HG02870 (cell line): Measurements from ENCODE around the gene ELL.

Source experiments
- ATAC-seq: cut with Tn5 transposase; IDR thresholded peaks from one replicate; pipeline ENCODE4 v1.9.1; 2021; ENCODE audit warnings: mild to moderate bottlenecking, moderate library complexity; ENCODE audit not compliant: unreplicated experiment

The ELL gene

DNA sequence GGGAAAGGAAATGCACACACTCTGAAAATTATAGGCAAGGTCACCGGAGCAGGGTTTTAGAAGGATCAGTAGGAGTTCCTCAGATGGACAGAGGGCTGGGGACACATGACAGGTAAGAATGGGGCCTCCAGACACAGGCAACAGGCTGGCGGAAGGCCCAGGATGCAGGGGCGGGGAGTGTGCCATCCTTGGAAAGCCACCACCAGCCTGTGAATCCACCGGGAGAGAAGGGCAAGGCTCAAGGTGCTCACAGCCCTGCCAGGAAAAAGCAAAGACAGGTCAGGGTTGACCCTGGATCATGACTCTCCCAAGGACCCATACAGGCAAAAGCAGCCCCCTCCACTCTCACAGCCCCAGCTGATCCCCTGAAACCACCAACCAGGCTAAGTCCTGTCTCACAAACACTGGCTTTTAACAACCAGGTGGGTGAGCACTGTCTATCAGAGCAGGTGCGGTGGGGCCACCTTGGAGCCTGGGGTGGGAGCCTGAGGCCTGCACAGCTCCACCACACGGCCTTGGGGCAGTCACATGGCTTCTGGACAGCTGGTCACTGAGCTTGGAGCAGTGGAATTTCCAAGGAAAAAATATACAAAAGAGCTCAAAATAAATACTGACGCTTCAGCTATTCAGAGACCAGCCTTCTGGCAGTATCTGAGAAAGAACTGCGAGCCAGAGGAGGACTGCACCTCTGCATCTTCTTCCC, 48.7 kb downstream of the ELL start:
- no peak for ATAC-seq

DNA sequence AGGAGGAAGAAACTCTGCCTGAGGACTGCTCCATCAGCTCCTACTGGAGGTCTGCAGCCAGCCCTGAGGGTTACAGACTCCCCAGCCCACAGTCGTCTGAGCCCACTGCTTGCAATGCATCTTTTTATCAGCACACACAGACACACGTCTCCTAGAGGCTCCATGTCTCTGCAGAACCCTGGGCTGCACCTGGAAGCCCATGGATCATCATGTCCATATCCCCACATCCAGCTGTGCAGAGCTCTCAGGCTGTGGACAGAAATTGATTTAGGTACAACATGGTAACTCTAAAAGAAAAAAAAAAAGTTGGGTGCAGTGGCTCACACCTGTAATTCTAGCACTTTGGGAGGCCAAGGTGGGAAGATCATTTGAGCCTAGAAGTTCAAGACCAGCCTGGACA, 51.1 kb downstream of the ELL start:
- no peak for ATAC-seq

DNA sequence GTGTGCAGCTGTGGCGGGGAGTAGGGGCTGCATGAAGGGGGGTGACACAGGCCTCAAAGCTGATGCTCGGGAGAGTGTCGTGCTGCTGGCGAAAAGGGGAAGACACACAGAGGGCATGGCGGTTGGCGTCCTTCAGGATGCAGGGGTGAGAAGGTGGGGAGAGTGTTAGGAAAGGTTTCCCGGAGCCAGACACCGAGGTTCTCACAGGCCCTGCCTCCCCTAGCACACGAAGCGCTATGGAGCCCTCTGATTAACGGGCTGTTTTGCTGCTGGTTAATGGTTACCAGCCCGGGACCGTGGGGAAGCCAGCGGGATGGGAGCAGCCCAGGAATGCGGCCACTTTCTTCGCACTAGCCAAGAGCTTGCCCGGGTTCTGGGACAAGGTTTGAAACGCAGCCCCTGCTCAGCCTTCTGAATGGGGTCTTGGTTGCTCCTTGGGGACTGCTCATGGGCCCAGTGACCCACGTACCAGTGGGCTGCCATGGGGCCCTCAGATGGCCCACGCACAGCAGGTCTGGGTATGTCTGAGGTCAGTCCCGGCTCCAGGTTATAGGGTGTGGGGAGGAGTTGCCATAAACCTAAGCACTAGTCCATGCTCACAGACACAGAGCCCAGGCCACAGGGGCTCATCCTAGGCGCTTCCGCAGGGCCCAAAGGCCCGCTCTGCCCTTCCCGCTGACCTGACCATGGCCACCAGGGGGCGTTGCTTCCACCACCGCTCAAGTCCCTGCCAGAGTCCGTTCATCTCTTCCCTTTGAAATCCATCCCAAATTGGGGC, 52.6 kb downstream of the ELL start:
- no peak for ATAC-seq

DNA sequence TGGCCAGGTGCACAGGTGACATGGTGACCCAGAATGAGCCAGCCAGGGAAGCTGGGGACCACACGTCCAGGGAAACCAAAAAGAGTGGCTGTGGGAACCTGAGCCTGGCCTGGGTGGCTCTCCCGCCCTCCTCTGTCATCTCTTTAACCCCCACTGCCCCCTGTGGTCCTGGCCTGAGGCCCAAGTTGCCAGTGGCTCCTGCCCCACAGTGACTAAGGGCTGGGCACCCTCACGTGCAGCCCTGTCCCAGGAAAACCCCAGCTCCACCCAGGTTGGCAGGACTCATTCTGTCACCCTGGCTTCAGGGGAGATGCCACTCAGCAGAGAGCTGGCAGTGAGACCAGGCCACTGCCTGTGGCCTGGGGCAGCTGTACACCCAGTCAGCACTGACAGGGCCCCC, 53.4 kb downstream of the ELL start:
- ATAC-seq, result no peak

DNA sequence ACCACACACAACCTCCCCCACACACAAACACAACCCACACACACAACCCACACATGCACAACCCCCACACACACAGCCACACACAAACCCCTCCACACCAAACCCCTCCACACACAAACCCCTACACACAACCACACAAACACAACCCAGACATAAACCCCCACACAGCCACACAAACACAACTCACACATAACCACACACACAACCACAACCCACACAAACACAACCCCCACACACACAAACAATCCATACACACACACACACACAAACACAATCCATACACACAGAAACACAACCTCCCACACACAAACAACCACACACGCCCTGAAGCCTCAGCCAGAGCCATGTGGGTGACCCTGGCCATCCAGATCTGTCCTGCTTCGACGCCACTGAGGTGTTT, 53.9 kb downstream of the ELL start:
- no peak for ATAC-seq

DNA sequence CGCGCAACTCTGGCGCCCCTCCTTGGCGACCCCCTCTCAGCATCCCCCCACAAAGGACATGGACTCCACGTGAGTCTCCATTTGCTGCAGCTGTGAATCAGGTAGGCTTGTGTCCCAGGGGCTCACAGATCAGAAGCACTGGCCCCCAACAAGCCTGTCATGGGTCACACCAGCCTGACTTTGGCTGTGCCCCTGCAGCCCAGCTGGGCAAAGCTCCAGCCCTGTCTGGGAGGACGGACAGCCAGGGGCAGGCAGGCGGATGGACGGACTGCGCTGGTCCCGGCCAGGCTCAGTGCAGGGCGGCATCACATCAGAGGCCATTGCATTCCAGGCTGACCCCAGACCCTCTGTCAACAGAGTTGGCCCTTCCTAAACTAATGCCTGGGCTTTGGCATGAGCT, 55.5 kb downstream of the ELL start:
- ATAC-seq, result no peak

DNA sequence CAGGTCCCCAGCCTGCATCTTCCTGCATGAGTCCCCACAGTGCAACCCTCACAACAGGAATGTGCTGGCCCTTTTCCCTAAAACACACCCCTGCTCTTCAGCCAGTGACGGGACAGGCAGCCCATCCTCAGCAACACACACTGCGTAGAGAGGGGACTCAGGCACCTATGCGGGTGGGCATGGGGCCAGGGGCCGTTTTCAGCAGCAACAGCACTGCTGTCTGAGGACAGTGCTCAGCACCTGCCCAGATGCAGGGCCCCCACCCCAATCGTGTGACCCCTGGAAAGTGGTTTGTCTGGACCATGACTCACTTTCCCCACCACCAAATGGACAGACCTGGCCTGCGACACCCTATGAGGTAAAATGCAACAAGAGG, 55.9 kb downstream of the ELL start:
- no peak for ATAC-seq

DNA sequence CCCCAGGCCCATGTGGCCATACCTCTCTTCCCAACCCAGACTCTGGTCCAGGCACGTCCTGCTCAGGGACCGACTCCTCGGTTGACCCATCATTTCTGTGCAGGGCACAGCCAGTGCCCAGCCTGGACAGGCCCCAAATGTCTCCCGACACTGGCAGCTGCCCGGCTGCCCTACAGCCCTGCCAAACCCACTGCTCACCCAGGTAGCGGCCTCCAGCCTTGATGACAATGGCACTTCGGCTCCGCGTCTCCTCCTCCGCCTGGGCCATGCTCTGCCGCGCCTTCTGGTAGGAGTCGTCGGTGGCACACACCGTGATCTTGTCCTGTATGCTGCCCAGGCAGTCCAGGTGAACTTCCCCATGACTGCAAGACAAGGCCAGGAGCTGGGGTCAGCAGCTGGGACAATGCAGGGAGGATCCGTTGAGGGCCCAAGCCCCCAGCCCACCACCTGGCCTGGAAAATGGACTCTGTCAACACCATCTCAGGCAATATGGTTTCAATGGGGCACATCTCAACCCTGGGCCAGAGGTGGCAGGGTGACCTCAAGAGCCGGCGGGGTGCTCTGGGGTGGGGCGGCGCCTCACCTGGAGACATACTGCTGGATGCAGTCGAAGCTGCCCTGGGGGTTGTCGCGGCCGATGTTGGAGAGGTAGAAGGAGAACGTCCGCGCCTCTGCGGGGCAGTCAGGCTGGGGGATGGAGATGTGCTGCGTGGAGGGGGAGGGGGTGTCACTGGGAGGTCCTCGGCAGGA, 56.5 kb downstream of the ELL start:
- ATAC-seq, result no peak

DNA sequence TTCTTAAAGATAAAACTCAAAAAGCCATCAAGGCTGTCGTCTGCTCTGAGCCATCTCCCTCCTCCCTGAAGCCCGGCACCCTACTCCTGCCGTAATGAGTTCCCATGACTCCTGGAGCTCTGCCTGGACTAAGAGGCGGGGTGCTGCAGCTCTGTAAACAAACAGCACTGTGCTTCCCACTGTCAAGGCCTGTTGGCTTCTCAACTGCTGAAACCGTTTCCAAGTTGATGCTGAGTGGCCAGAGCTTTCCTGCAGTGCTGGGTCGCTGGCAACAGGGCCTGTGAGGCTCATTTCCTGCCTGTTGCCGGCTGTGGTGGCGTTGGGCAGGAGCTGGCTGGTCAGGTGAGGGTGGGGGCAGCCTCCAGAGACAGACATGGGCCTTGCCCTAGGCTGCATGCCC, 57.2 kb downstream of the ELL start:
- no peak for ATAC-seq

DNA sequence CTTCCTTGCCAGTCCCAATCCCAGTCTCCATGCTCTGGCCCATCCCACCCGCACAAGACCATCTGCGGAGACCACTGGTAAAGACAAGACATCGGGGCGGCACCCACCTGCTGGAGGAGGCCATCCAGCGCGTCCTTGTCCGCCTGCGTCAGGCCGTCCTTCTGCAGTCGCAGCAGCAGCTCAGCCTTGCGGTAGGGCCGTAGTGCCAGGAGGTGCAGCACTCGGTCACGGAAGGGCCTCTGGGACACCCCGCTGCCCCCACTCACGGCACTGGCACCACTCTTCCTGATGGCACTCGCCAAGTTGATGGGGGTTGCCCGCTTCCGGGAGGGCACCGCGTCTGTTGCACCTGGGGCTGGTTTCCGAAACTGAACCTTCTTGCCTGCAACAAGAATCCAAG, 60.4 kb downstream of the ELL start:
- no peak for ATAC-seq

DNA sequence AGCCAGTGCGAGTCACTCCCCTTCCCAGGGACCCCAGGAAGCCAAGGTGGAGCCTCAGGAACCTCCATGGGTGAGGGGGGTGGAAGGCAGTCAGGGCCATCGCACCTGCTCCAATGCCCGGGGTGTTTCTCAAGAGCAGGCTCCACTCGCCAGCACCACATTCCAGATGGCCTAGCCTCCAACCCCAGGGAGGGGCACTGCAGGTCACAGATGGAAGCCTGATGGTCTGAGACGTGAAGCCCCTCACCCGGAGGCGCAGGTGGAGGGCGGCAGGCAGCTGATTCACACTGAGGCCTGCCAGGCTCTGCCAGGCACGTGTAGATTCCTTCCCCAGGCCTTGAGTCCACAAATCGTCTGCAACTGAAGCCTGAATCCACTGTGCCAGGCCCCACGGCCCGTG, 61.0 kb downstream of the ELL start:
- ATAC-seq, result no peak

DNA sequence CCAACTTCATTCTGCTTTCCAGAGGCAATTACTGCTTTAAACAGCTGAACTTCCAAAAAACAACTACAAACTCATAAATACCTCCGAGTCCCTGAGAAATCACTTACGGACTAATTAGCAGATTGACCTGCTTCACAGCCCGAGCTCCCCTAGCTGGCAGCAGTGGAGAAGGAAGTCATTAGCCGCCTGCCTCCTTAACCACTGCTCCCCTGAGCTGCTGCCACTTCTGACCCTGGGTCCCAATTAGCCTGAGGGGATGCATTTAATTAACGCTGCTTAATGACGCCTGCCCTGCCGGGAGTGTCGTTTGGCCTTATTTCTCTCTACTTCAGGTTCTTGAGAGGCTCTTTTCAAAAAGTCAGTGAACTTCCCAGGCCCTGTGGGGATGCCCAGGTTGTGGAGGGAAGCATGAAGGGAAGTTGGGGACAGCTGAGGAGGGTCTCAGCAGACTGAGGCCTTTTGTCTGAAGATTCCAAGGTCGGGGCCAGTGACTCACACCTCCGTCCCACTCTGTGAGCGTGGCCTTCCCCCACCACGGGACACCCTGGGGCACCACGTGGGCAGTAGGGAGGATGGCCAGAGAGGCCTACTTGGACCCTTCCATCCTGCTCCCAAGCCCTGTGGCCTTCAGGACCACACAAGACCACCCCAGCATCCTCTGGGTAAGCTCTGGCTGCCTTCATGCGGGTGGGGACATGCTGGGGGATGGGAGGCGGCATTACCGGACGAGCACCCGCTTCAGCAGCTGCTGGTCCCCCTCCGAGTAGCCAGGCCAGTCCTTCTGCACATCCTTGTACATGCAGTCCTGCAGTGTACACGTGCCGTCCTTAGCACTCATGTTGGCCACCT, 64.2 kb downstream of the ELL start:
- ATAC-seq, result no peak

DNA sequence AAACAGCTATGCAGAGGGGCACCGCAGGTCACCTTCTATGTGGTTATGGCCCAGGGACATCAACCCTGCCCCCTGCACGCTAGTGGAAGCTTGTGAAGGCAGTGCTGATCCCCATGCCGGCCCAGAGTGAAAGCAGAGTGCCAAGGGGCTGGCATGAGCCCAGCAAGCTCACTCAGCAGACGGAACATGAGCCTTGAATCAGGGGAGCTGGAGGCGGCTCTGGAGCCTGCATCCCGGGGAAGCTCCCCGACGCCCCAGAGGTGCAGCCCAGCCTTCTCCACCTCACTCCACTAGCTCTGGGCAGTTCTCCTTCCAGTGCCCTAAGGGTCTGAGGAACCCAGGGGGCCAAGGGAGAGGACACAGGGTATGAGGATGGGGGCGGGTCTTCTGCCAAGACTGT, 64.9 kb downstream of the ELL start:
- no peak for ATAC-seq

DNA sequence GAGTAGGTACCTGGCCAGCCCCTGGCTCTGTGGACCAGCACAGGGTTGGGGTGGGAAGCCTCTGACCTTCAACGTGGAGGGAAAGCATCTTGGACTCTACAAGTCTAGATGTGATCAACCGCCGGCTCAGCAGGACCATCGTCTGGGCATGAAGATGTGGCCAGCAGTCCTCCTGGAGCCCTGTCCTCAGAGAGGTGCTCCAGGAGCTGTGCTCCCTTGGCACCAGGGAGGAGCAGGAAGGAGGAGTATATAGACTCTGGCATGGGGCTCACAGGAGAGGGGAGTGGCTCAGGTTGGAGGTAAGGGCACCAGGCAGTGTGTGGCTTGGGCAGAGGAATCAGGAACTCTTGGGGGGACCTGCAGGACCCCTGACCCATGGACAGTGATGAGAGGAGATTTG, 65.6 kb downstream of the ELL start:
- no peak for ATAC-seq

DNA sequence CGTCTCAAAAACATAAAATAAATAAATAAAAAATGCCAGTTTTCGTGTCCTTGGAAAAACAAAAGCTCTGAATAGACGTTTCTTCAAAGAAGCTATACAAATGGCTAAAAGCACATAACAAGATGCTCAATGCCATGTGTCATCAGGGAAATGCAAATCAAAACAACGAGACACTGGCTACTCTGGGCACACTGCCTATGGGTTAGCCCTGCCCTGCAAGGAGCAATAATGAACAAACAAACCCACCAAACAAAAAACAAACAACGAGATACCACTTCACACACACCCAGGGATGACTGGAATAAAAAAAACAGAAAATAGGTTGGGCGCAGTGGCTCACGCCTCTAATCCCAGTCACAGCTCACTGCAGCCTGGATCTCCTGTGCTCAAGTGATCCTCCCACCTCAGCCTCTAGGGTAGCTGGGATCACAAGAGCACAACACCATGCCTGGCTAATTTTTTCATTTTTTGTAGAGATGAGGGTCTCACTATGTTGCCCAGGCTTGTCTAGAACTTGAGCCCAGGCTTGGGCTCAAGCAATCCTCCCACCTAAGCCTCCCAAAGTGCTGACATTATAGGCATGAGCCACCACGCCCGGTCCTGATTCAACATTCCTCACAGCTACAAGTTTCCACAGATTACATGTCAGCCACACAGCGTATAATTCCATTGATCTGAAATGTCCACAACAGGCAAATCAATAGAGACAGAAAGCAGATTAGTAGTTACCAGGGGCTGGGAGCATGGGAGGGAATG, 68.4 kb downstream of the ELL start:
- ATAC-seq, result no peak

DNA sequence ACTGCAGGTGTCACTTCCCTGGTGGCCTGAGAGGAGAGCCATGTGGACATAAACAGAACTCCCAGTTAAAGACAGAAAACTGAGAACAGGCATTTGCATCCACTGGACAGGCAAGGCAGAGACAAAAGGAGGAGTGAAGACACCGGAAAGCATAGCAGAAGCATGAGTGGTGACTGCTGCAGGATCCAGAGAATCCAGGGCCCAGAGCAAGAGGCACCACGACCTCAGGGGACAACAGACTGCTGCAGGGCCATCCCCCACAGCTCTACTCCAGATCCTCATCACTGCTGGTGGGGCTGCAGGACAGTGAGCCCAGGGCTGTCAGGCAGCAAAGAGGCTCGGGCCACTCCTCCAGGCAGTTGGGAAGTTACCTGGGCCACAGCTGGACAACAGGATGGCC, 69.5 kb downstream of the ELL start:
- ATAC-seq, result no peak

DNA sequence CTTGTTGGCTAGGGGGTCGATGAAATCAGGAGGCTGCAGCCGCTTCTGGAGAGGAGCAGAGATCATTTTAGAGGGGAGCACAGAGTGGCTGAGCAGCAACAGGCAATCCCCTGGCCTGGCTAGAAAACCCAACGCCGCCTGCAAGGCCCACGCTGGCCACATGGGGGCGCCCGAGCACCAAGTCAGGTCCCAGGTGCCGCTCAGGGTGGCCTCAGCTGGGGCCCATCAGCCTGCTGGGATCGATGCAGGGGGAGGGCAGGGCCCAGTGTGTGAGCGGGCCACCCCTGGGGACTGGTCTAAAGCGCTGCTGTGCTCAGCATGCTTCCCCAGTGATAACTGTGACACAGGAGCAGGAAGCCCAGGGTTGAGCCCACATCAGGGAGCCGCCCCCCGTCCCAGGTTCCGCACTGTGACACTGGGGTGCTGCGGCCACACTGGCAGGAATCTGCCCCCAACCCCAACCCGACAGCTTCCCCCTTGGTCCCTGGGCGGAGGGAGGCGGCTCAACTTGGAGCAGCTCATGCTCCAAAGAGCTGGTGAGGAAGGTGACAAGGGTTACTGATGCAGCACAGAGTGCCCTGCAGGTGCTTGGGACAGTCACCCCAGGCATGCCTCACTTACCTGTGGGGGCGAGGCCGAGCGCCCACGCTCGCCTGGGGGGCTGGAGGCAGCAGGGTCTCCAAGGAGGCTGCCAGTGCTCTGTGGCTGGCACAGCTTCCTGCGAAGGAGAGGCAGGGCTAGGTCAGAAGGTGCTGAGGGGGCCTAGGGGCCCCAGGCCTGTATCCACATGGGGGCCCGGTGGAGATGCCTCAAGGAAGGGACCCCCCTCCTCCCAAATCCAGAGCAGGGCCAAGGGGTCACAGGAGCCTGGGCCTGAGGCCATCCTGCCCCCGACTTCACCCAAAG, 70.7 kb downstream of the ELL start:
- ATAC-seq, result no peak

DNA sequence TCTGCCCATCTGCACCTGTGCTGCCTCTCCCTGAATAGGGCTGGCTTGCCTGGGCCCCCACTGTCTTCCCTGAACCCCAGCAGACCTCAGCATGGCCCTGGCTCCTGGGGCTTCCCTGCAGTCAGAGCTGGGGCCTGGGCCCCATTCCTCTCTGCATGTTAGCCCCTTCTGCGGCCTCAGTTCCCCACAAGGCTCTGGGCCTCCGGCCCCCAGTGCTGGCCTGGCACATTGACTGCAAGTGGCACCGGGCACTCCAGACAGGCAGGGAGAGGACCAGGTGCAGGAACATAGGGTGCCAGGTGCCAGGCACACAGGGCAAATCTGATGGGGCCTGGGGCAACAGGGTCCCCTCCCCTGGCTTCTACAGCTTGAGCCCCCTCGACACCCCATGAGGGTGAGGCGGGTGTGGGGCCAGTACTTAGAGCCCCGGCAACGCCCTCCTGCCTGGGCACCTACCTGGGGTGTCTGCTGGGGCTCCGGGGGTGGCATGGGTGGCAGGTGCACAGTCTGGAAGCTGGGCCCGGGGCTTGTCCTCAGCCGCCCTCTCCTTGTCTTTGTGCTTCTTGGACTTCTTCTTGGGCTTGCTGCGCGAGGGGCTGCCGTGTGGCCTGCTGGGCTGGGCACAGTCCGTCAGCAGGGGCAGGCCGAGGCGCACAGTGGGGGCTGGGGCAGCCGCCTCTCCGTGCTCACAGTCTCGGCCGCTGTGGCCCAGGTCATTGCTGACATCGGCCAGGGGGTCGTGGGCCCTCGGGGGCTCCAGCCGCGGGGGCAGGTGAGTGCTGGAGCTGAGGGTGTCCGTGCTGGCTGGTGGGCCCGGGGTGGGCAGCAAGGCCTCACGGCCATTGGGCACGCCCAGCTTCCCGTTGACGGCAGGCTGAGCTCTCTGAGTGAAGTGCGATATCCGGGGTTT, 71.6 kb downstream of the ELL start:
- no peak for ATAC-seq
